ENCODE measurements around the gene ATXN1. TPM values are rescaled to one million over a fixed set of nuclear protein-coding genes. Genes with fewer than 3 reads are reported as not detected.

The ATXN1 gene
- total and polyA plus RNA-seq, 7 donors, result 1.3 to 50.9 (median 21.6) TPM

DNA sequence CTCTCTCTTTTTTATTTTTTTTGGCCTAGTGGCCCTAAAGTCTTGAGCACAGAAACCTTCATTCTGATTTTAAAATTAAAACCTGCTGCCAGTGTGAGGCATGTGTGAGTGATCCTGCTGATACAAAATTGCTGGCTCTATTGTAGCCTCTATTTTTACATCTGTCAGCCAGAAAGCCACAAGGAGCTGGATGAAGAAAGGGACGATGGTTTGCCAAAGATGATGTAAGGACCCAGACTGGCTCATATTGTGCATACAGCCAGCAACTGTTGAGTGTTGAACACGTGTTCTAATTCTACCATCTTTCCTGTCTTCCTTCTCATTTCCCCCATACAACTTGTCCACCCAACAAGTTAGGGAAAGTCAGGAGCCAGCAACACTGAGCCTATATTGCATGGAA, 40.8 kb upstream of the ATXN1 start:
- no peaks in the 10 kb centered on the region for H3K36me3 ChIP-seq (ENCODE audit: insufficient read depth in 1 of 2, low read depth in 1 of 2)
- TF ChIP-seq, protein P1, sequence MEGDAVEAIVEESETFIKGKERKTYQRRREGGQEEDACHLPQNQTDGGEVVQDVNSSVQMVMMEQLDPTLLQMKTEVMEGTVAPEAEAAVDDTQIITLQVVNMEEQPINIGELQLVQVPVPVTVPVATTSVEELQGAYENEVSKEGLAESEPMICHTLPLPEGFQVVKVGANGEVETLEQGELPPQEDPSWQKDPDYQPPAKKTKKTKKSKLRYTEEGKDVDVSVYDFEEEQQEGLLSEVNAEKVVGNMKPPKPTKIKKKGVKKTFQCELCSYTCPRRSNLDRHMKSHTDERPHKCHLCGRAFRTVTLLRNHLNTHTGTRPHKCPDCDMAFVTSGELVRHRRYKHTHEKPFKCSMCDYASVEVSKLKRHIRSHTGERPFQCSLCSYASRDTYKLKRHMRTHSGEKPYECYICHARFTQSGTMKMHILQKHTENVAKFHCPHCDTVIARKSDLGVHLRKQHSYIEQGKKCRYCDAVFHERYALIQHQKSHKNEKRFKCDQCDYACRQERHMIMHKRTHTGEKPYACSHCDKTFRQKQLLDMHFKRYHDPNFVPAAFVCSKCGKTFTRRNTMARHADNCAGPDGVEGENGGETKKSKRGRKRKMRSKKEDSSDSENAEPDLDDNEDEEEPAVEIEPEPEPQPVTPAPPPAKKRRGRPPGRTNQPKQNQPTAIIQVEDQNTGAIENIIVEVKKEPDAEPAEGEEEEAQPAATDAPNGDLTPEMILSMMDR (IDR thresholded peaks at IDR 0.05), result no peak
- H3K27ac ChIP-seq, result peak overlapping the region; percentile 73
- ATAC-seq (peak; percentile 90 to 95 (median 92)), DNase-seq (no peak)
- H3K4me1 ChIP-seq, result peaks cover 24% of the 10 kb centered on the region
- no peaks in the 10 kb centered on the region for H3K9me3 ChIP-seq
- H3K4me3 ChIP-seq, result no peak overlapping the region
- no peaks in the 10 kb centered on the region for H3K27me3 ChIP-seq (ENCODE audit: insufficient read depth in 3 of 3, low read length in 2 of 3)
- intact Hi-C loops (cut with DNase I), result no loop called here
- WGBS, 3 donors, result 15 to 29% (median 21%) methylated on average over 2 of the region's 2 CpGs

GRCh38 chr6:16800942-16801341, 39.7 kb upstream of the ATXN1 start:
- DNase-seq (no peak), ATAC-seq (peak in 3 of 4 donors; percentile 60 to 74 (median 61))
- Histone ChIP-seq H3K27me3 (ENCODE audit: insufficient read depth in 3 of 3, low read length in 2 of 3) (no peaks in the 10 kb centered on the region), H3K4me3 (no peak overlapping the region), H3K4me1 (peaks cover 23% of the 10 kb centered on the region), H3K9me3 (no peaks in the 10 kb centered on the region), H3K27ac (peak overlapping the region; percentile 73), H3K36me3 (ENCODE audit: insufficient read depth in 1 of 2, low read depth in 1 of 2) (no peaks in the 10 kb centered on the region)
- TF ChIP-seq, protein P1 (IDR thresholded peaks at IDR 0.05), result no peak
- intact Hi-C loops (cut with DNase I), result no loop called here
- WGBS, 3 donors, result 52 to 67% (median 53%) methylated on average over 2 of the region's 2 CpGs

DNA sequence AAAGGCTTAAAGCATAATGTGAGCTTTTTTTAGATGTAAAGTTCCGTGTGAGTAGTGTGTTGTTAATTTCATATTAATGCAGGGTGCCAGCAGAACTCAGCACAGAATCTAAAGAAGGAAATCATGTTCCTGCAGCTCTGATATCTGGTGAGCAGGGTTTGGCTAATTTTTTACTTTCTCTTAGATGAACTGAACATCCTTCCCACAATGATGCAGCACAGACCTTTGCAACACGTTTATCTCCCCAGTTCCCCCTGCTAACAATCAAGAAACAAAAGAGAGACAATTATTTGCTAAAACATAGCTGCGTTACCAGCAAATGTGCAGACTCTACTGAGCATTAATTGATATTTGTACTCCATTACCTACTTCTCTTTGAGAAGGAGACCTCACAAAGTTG, 39.1 kb upstream of the ATXN1 start:
- H3K27ac ChIP-seq, result peak overlapping the region; percentile 13

DNA sequence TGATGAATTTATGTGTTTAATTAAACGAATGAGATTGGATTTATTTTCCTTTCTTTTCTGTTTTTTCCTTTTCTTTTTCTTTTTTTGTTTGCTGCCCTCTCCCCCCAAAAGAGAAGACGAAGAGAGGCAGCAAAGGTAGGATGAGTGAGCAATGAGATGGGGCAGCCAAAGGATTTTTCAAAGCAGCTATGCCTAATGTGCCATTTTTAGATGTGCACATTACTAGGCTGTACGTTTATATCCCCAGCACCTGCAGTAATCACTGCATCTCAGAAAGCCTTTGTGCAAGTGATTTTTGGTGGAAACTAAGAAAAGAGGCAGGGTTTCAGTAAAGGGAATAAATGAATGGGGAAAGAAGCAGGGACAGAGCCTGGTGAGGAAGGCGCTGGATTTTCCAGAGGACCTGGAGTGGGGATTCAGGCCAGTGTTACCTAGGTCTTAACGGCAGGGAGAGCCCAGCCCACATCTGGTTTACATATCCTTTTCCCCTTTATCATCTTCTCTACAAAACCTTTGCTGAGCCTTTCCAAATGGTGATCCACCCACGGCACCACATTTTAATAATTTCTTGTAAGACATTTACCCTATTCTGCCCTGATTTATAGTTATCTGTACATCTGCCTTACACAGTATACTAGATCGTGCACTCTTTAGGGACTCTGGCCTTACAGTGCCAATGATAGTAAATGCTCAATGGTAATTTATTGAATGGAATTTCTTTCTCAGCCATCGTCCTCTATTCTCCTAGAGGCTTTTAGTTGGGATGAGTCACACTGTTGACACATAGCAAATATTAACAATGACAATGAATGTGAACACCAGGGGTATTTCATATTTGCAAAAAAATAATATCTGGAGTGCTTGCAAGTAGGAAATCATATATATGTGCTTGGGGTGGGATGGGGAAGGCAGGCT, 38.3 kb upstream of the ATXN1 start:
- no peaks in the 10 kb centered on the region for H3K9me3 ChIP-seq
- 61 to 72% (median 65%) methylated on average over 8 of the region's 8 CpGs for WGBS, 3 donors
- DNase-seq, result no peak
- no peaks in the 10 kb centered on the region for H3K36me3 ChIP-seq (ENCODE audit: insufficient read depth in 1 of 2, low read depth in 1 of 2)
- no peak overlapping the region for H3K4me3 ChIP-seq
- H3K4me1 ChIP-seq, result peaks cover 13% of the 10 kb centered on the region
- no peak overlapping the region for H3K27ac ChIP-seq
- intact Hi-C loops (cut with DNase I), result no loop called here
- TF ChIP-seq, protein P1 (IDR thresholded peaks at IDR 0.05), result no peak
- no peaks in the 10 kb centered on the region for H3K27me3 ChIP-seq (ENCODE audit: insufficient read depth in 3 of 3, low read length in 2 of 3)
- ATAC-seq, result peak in 2 of 4 donors; percentile 50 to 55

More for the DNA sequence above, 39.1 kb upstream of the ATXN1 start:
- no peaks in the 10 kb centered on the region for H3K27me3 ChIP-seq (ENCODE audit: insufficient read depth in 3 of 3, low read length in 2 of 3)
- DNase-seq, result no peak
- no peak for ATAC-seq
- peaks cover 17% of the 10 kb centered on the region for H3K4me1 ChIP-seq
- H3K9me3 ChIP-seq, result no peaks in the 10 kb centered on the region
- H3K36me3 ChIP-seq (ENCODE audit: insufficient read depth in 1 of 2, low read depth in 1 of 2), result no peaks in the 10 kb centered on the region
- intact Hi-C loops (cut with DNase I), result no loop called here
- WGBS, 3 donors, result 73 to 90% (median 76%) methylated on average over 3 of the region's 3 CpGs
- no peak overlapping the region for H3K4me3 ChIP-seq
- TF ChIP-seq, protein P1 (IDR thresholded peaks at IDR 0.05), result no peak

Measured in psoas muscle (tissue), 8 donors.